Activated CD4-positive, CD25-positive, alpha-beta regulatory T cell (primary cell): ENCODE measurements around the gene USB1.

ENCODE experiments used
- DNase-seq, 4 experiments: peaks; one replicate each; lab custom pipeline; 2025; lab: John Stamatoyannopoulos, UW

The USB1 gene

GRCh38 chr16:58048494-58049231 lies 47.5 kb downstream of the USB1 start:
- DNase-seq, result no peak

- no peak for DNase-seq
These were observed 48.3 kb downstream of the USB1 start for GRCh38 chr16:58049232-58050185.

- no peak for DNase-seq
These were observed 50.1 kb downstream of the USB1 start for GRCh38 chr16:58051296-58051695.

- DNase-seq, result no peak
These were observed 50.8 kb downstream of the USB1 start for GRCh38 chr16:58051821-58052603.

GRCh38 chr16:58053682-58054005 lies 52.4 kb downstream of the USB1 start:
- DNase-seq, result no peak

- no peak for DNase-seq
These were observed 53.1 kb downstream of the USB1 start for GRCh38 chr16:58054289-58054688.

GRCh38 chr16:58056580-58056979 lies 55.4 kb downstream of the USB1 start:
- DNase-seq, result no peak

- DNase-seq, result no peak
These were observed 55.9 kb downstream of the USB1 start for GRCh38 chr16:58057121-58057520.

- DNase-seq, result no peak
These were observed 56.6 kb downstream of the USB1 start for GRCh38 chr16:58057784-58058183.

GRCh38 chr16:58062821-58063220 lies 61.6 kb downstream of the USB1 start:
- DNase-seq, result no peak

- no peak for DNase-seq
These were observed 62.3 kb downstream of the USB1 start for GRCh38 chr16:58063377-58064076.

- no peak for DNase-seq
These were observed 69.4 kb downstream of the USB1 start for GRCh38 chr16:58070585-58070984.
